Activated CD4-positive, alpha-beta T cell treated with anti-CD3 and anti-CD28 coated beads for 24 hours (primary cell): ENCODE measurements around the gene CD109.
"Not testable (repeated sequence)": the region's sequence is repeated elsewhere in the genome, so short reads cannot be mapped to it uniquely, and the experiment has no call there.

ENCODE experiments used
- DNase-seq, 2 donors: peaks; one replicate each; pipeline ENCODE4 v3.0.0-alpha.2; 2020; ENCODE audit warnings: low read depth in 2 of 2

CD109 gene

DNA sequence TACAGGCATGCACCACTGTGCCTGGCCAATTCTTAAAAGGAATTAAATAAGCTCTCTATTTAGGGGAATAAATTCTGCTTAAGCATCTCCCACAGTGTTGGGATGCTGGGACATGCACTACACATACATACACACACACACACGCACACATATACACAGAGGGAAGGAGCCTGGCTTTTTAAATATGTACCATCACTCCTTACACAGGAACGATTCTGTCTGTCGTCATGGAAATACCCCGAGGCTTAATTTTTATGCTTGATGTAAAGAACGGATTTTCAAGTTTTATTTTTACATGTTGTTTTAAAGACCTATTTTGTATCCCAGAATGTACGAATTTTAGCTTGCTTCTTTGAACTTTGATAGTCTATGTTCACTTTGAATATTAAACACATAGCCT is 95.3 kb downstream of the CD109 start:
- no peak for DNase-seq

DNA sequence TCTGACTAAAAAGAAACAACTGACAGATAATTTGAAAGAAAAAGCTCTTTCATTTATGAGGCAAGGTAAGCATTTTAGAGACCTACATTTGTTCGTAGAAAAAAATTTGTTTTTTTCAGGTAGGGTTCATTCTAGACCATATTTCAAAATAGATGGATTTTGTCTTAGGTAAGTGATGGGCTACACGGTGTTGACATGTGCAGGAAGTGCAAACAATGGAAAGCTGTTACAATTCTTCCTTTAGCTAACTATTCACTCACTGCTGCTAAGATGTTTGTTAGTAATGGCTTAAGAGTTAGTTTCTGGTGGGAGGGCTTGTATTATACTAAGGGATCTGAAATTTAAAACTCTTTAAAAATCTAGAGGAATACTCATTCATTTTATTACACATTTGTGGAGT is 96.7 kb downstream of the CD109 start:
- DNase-seq: no peak

DNA sequence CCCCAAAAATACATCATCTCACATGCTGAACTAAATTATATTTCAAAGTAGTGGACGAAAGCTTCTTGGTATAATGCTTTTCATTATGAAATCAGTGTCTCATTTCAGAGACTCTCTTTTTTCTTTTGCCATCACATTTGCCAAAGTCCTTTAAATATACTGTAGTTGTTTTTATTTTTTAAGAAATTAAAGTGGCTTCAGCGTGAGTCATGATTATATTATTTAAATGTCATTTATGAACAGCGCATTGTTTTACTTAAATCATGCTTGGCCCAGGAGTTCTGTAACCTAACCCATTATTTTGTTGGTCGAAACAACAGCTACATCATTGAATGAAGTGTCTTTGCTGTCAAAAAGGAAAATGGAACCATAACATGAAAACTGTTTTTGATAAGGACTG is 100.9 kb downstream of the CD109 start:
- no peak for DNase-seq

DNA sequence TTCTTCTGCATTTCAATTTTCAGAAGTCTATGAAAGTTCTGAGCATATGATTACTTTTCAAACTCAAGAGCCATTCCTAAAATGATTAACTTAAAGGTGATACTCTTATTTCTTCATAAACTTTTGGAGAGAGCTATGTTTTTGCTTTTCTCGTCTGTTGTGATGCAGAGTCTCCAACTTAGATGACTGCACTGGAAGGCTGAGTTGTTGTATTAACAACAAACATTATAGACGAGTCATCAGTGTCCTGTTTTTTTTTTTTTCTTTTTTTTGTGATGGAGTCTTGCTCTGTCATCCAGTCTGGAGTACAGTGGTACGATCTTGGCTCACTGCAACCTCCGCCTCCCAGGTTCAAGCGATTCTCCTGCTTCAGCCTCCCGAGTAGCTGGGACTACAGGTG is 101.9 kb downstream of the CD109 start:
- DNase-seq: no peak

DNA sequence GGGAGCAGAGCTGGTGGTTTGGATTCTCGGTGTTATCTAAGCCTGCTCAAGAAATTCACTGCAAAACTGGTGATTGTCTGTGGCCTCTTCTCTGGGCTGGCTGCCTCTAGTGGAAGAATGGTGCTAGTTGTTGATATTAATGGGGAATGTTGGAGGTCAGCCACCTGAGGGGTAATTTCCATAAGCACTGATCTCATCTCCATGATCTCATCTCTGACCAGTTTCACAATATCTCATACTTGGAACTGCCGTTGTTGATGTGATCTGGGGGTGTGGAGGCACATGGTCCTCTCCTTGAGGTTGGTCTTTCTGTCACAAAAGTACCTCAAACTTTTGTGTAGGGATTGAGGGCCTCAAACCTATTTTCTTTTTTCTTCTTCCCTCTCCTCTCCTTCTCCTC is 102.6 kb downstream of the CD109 start:
- DNase-seq: no peak

DNA sequence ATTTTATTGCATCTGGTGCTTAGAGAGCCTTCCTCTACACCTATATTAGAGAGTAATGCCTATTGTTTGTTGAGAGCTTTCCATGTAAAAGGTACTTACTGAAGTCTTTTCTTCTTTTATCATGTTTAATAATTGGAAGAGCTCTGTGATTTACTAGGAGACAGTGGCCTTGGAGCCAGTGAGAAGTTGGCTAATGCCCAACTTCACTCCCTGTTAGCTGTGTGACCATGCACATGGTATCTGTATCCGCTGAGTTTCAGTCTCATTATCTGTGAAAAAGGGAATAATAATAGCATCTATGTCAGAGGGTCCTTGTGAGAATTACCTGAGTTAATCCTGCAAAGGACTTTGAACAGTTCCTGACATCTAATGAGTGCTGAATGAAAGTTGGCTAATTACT is 105.0 kb downstream of the CD109 start:
- DNase-seq: no peak

DNA sequence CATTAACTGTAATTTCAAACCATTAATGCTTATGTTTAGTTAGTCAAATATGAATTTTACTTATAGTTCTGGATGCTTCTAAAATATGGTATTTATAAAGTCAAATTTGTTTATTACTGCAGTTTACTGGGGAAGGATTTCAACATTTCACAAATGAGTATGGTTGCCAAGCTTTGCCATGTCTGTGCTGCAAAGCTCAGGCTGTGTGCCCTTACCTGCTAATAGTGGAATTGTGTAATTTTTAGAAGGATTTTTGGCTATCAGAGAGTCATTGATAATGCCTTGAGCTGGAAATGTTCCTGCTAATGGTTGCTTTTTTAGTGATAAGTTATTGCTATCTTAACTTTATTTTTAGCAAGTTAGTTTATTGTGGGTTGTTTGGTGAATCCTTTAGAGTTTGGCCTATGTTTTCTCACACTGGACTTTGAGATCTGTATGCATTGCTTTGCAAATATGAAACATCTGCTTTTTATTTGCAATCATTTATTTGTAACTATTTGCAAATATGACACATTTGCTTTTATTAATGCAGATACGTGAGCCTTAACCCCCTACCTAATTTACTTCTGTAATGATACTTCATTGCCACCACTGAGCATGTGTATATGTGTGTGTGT is 105.8 kb downstream of the CD109 start:
- DNase-seq: no peak

DNA sequence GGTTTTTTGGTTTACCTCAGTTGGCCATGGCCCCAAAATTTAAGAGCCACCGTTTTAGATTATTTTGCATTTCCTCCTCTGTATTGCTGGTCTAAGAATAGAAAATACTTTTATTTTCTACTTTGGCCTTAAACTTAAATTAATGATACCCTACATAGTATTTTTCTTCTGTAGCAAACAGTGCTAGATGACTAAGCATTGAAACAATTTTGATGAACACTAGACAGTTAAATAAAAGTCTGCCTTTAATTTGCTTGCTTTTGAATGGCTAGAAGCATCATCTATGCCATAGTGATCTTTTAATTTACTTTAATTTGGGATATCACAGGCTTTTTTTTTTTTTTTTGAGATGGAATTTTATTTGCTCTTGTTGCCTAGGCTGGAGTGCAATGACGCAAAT is 106.4 kb downstream of the CD109 start:
- no peak for DNase-seq

DNA sequence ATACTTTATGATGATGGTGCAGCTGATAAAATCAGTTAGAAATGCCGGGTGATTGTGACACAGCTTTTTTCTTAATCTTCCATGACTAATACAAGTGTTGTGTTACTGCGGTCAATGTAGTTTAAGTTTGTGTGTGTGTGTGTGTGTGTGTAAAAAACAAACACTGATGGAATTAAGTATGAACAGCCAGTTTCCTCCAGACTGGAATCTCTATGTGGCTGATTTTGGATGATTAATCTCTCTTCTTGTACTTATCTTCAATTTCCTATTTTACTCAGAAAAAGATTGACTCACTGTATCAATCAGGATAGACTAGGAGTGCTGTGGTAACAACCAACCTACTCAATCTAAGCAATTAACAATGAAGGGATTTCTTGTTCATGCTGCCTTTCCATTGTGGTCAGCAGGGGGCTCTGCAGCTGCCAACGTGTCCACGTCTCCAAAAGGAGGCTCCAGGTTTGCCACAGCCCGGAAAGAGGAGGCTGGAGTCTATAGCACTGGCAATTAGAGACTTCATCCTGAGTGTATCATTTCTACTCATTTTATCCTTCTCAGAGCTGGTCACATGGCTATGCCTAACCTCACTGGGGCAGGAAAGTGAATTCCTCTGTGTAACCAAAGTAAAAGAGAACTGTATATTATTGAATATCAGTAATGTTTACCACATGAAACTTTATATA is 107.7 kb downstream of the CD109 start:
- peak in 1 of 2 donors; percentile 4 for DNase-seq

DNA sequence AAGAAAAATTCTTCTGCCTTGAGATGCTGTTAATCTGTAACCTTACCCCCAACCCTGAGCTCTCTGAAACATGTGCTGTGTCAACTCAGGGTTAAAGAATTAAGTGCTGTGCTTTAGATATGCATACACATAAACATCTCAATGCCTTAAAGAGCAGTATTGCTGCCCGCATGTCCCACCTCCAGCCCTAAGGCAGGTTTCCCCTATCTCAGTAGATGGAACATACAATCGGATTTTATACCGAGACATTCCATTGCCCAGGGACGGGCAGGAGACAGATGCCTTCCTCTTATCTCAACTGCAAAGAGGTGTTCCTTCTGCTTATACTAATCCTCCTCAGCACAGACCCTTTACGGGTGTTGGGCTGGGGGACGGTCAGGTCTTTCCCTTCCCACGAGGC is 109.2 kb downstream of the CD109 start:
- not testable (repeated sequence) for DNase-seq

DNA sequence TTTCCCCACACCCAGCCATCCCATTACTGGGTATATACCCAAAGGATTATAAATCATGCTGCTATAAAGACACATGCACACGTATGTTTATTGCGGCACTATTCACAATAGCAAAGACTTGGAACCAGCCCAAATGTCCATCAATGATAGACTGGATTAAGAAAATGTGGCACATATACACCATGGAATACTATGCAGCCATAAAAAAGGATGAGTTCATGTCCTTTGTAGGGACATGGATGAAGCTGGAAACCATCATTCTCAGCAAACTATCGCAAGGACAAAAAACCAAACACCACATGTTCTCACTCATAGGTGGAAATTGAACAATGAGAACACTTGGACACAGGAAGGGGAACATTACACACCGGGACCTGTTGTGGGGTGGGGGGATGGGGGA is 110.0 kb downstream of the CD109 start:
- DNase-seq: not testable (repeated sequence)

DNA sequence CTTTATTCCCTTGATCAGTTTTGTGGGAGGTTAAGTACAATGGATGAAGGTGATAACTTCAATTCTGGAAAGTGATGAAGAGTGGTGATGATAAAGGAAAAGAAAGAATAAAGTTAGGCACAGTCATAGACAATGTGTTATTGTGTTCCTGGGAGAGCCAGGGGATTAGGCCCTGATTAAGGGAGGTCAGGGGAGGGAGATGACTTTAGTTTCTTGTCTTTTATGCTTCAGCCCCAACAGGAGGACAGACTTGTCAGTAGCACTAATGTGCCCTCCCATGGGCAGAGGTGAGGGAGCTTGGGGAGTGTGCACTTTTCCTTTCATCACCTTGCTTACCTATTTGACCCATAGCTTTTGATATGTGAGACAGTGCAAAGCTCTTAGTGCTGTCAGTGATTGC is 115.7 kb downstream of the CD109 start:
- DNase-seq: no peak

DNA sequence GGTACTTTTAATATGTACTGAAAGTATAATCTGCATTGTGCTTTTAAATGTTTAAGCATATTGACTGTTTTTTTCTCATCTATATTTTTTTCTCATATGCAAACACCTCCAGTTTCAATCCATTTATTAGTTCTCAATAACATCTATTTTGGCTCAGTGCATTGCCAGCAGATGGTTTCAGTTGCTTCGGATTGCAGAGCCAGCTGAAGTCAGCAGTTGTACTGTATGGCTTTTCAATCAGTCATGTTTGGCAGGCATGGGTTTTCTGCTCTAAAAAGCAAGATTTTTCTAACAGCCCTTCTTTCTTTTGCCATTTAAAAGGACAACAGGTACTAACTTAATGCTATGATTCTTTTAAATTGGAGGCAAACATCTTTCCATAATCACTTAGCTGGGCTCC is 121.2 kb downstream of the CD109 start:
- DNase-seq: no peak

DNA sequence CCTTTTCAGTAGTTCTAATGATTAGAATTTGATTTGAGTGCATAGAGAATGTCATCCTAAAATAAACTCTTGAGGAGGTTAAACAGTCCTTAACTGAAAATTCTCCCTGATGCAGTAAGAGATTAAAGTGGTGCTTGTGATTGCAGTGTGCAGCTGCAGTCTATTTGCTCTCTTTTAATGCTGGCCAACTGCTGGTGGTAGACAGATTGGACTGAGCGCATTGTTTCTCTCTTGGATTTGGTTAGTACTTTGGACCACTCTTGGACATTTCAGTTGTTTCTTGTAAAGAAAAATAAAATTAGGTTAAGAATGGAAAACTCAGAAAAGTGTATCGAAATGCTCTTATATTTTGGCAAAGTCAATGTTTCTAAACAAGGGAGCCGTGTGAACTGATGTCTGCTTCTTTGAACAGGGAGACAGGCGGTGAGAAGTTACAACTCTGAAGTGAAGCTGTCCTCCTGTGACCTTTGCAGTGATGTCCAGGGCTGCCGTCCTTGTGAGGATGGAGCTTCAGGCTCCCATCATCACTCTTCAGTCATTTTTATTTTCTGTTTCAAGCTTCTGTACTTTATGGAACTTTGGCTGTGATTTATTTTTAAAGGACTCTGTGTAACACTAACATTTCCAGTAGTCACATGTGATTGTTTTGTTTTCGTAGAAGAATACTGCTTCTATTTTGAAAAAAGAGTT is 127.2 kb downstream of the CD109 start:
- DNase-seq: no peak

DNA sequence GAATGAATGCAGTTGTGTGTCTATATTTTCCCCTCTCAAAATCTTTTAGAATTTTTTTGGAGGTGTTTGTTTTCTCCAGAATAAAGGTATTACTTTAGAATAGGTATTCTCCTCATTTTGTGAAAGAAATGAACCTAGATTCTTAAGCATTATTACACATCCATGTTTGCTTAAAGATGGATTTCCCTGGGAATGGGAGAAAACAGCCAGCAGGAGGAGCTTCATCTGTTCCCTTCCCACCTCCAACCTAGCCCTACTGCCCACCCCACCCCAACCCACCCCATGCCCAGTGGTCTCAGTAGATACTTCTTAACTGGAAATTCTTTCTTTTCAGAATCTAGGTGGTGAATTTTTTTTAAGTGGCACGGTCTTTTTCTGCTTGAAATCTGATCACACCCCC is 127.8 kb downstream of the CD109 start:
- no peak for DNase-seq

DNA sequence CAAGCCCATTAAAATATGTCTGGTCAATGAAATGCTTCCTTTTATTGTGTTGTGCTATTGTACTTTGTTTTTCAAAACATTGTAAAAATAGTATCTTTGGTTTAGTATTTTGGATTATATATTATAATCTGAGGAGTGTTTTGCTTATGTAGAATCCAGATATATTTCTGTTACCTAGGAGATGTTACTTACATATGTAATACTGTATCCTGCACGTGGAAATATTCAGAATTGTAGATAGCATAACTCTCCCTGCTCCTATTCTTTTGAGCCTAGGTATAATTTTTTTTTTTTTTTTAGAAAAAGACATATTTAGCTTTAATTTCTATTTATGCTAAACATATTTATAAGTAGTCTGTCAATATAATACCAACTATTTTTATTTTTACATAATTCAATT is 130.6 kb downstream of the CD109 start:
- no peak for DNase-seq

DNA sequence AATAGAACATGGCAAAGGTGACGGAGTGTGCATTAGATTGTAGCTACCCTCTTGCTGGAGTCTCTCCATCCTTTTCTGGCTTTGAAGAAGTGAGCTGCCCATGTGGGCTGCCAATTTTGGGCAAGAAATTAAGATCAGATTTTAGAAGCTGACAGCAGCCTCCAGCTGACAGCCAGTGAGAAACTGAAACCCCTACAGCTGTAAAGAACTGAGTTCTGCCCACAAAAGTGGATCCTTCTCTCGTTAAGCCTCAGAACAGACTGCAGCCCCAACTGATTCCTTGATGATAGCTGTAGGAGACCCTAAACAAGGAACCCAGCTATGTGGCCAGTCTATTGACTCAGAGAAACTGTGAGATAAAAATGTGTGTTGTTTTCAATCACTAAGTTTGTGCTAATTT is 134.1 kb downstream of the CD109 start:
- DNase-seq: no peak

DNA sequence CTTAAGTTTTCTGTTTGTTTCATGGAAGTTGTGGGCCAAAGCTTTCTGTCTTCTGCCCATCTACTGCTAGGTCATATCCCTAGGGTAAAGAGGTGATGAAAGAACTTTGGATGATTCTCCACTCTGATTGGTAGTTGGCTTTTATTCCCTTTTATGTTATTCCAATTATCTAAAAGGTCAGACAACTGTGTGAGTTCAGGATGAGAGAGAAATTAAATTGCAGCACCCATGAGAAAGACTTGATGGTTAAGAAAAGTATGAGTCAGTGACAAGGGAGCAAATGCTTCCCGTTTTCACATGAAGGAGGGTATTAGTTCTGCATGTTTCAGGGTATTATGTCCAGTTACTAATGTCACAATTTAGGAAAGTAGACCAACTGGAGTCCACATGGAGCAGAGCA is 136.3 kb downstream of the CD109 start:
- no peak for DNase-seq

DNA sequence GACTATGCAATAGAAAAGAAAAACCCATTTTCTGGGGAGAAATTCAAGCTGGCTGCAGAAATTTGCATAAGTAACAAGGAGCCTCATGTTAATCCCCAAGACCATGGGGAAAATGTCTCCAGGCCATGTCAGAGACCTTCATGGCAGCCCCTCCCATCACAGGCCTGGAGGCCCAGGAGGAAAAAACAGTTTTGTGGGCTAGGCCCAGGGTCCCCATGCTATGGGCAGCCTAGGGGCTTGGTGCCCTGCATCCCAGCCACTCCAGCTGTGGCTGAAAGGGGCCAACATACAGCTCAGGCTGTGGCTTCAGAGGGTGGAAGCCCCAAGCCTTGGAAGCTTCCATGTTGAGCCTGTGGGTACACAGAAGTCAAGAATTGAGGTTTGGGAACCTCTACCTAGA is 148.7 kb downstream of the CD109 start:
- not testable (repeated sequence) for DNase-seq

DNA sequence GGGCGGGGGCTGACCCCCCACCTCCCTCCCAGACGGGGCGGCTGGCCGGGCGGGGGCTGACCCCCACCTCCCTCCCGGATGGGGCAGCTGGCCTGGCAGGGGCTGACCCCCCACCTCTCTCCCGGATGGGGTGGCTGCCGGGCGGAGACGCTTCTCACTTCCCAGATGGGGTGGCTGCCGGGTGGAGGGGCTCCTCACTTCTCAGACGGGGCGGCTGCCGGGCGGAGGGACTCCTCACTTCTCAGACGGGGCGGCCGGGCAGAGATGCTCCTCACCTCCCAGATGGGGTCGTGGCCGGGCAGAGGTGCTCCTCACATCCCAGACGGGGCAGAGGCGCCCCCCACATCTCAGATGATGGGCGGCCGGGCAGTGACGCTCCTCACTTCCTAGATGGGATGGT is 155.0 kb downstream of the CD109 start:
- not testable (repeated sequence) for DNase-seq

DNA sequence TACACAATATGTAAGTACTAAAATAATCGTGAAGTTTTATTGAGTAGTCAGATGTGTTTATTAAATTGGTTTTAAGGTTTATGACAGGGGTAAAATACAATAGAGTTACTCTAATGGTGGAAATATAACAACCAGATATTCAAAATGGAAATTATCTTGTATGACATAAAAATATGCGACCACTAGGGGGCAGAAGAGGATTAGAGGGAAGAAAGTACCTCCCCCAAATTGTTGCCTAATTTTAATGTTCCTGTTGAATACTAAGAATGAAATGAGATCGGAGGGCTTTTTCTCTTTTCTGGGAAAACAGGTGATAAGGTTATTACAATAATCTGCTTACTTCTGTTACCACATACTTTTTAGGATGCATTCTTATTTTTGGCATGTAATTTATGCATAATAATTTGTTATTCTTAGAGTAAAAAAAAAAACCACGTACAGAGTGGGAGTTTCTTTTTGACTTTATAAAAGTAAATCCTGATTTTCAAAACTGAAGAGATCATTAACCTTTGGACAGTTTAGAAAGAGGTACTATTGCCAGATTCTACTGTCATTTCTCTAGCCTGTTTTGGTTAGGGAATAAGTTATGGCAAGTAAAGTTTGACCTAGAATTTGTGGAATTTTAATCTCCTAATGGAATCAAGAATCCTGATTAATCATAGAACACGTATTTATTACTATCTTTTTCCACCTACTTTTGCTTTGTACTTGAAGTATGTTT is 159.2 kb downstream of the CD109 start:
- DNase-seq: peak in 1 of 2 donors; percentile 38

DNA sequence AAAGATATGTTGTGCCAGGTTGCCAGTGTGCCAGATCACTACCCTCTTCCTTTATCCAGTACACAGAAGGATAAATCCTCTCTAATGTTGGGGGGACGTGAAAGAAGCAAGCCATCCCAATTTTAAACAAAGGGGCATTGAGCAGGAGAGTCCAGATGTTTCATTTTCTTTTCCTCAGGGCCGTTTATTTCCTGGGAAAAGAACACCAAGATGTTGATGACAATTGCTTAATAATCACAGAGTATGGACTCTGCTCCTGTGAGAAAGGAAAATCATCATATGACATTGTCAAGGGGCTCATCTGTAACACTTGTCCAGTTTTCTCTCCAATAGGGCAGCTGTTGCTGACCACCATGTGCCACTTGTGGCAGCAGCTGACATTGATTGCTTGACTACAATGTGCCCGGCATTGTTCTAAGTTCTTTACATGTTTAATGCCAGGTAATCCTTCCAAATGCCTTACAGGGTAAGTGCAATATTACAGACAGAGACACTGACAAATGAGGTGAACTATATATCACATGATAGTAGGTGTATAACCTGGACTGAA is 161.4 kb downstream of the CD109 start:
- DNase-seq: no peak
